WTC11 (cell line): ENCODE measurements around the gene TUBGCP6. TPM values are rescaled to one million over a fixed set of nuclear protein-coding genes. Genes with fewer than 3 reads are reported as not detected.

Source experiments
- ATAC-seq: fragments of 200-7000 bp; cut with Tn5 transposase; 2 replicates; pipeline ENCODE4 v1.10.0; 2021; ENCODE audit warnings: mild to moderate bottlenecking, moderate library complexity
- CTCF ChIA-PET: fragments of 300-600 bp; sonication (Branson Sonifier 250); formaldehyde crosslinking; loops from one replicate; lab custom pipeline; 2021; ENCODE audit warnings: antibody characterized with exemption; lab: Charles Lee
- POLR2A ChIA-PET: fragments of 350-600 bp; sonication (Branson Sonifier 250); formaldehyde crosslinking; loops from one replicate; lab custom pipeline; 2021; ENCODE audit warnings: antibody characterized with exemption; lab: Charles Lee
- DNase-seq: peaks from one replicate; pipeline ENCODE4 v3.0.0; 2021; ENCODE audit warnings: low spot score
- H3K27ac Mint-ChIP-seq: 2 replicates; pipeline ENCODE4 v1.8.0; 2021; ENCODE audit warnings: mixed read lengths
- H3K27me3 Mint-ChIP-seq: 2 replicates; pipeline ENCODE4 v1.8.0; 2021; ENCODE audit warnings: low read depth, mild to moderate bottlenecking, moderate library complexity, mixed read lengths
- H3K36me3 Mint-ChIP-seq: 2 replicates; pipeline ENCODE4 v1.8.0; 2021; ENCODE audit warnings: mixed read lengths
- H3K4me1 Mint-ChIP-seq: 2 replicates; pipeline ENCODE4 v1.8.0; 2022; ENCODE audit warnings: mixed read lengths
- H3K4me3 Mint-ChIP-seq: 2 replicates; pipeline ENCODE4 v1.8.0; 2021; ENCODE audit warnings: mild to moderate bottlenecking, moderate library complexity, mixed read lengths
- H3K9me3 Mint-ChIP-seq: 2 replicates; pipeline ENCODE4 v1.8.0; 2021; ENCODE audit warnings: mixed read lengths
- AR ChIP-seq: fragments of 250-450 bp; sonication (Bioruptor Pico); IDR thresholded peaks from 2 replicates; pipeline ENCODE4 v1.9.0; 2021; ENCODE audit warnings: mild to moderate bottlenecking
- ARID4B ChIP-seq: sonication (generic); formaldehyde crosslinking; IDR thresholded peaks from 2 replicates; pipeline ENCODE4 v1.8.0; 2023; ENCODE audit warnings: missing genetic modification reagents, mild to moderate bottlenecking, borderline replicate concordance
- ATF1 ChIP-seq: sonication (generic); formaldehyde crosslinking; IDR thresholded peaks from 2 replicates; pipeline ENCODE4 v1.8.1; 2023; ENCODE audit warnings: mild to moderate bottlenecking, moderate library complexity, missing genetic modification reagents
- CREM ChIP-seq: sonication (generic); formaldehyde crosslinking; IDR thresholded peaks from 2 replicates; pipeline ENCODE4 v1.8.1; 2022; ENCODE audit warnings: mild to moderate bottlenecking, missing genetic modification reagents, moderate library complexity
- E2F5 ChIP-seq: sonication (generic); formaldehyde crosslinking; IDR thresholded peaks from 2 replicates; pipeline ENCODE4 v1.8.1; 2022; ENCODE audit warnings: mild to moderate bottlenecking, moderate library complexity, missing genetic modification reagents
- ETV6 ChIP-seq: sonication (generic); formaldehyde crosslinking; IDR thresholded peaks from 2 replicates; pipeline ENCODE4 v1.8.1; 2022; ENCODE audit warnings: mild to moderate bottlenecking, missing genetic modification reagents
- FOXP1 ChIP-seq: sonication (generic); formaldehyde crosslinking; IDR thresholded peaks from 2 replicates; pipeline ENCODE4 v1.8.0; 2022; ENCODE audit warnings: missing genetic modification reagents, mild to moderate bottlenecking, moderate library complexity, borderline replicate concordance
- FOXP4 ChIP-seq: sonication (generic); formaldehyde crosslinking; IDR thresholded peaks from 2 replicates; pipeline ENCODE4 v1.8.0; 2022; ENCODE audit warnings: mild to moderate bottlenecking, missing genetic modification reagents
- HMGXB4 ChIP-seq: sonication (generic); formaldehyde crosslinking; IDR thresholded peaks from 2 replicates; pipeline ENCODE4 v1.8.1; 2023; ENCODE audit warnings: mild to moderate bottlenecking, moderate library complexity, missing genetic modification reagents
- MXD4 ChIP-seq: fragments of 250-450 bp; sonication (Bioruptor Pico); IDR thresholded peaks from 2 replicates; pipeline ENCODE4 v1.8.0; 2021; ENCODE audit warnings: mild to moderate bottlenecking, moderate library complexity, borderline replicate concordance
- SP1 ChIP-seq: sonication (generic); formaldehyde crosslinking; conservative IDR thresholded peaks from 2 replicates; pipeline ENCODE4 v1.8.1; 2022; ENCODE audit warnings: missing genetic modification reagents
- TCF7 ChIP-seq: sonication (generic); formaldehyde crosslinking; IDR thresholded peaks from 2 replicates; pipeline ENCODE4 v1.8.0; 2022; ENCODE audit warnings: mild to moderate bottlenecking, low read depth, missing genetic modification reagents, moderate library complexity
- TEAD1 ChIP-seq: sonication (generic); formaldehyde crosslinking; IDR thresholded peaks from 2 replicates; pipeline ENCODE4 v1.8.0; 2022; ENCODE audit warnings: mild to moderate bottlenecking, missing genetic modification reagents
- TP53 ChIP-seq: sonication (generic); formaldehyde crosslinking; IDR thresholded peaks from 2 replicates; pipeline ENCODE4 v1.8.1; 2023; ENCODE audit warnings: mild to moderate bottlenecking, missing genetic modification reagents
- USF2 ChIP-seq: sonication (generic); formaldehyde crosslinking; IDR thresholded peaks from 2 replicates; pipeline ENCODE4 v1.8.1; 2023; ENCODE audit warnings: mild to moderate bottlenecking, missing genetic modification reagents, moderate library complexity
- ZNF121 ChIP-seq: sonication (generic); formaldehyde crosslinking; IDR thresholded peaks from 2 replicates; pipeline ENCODE4 v1.8.0; 2023; ENCODE audit warnings: missing genetic modification reagents
- ZNF219 ChIP-seq: sonication (generic); formaldehyde crosslinking; IDR thresholded peaks from 2 replicates; pipeline ENCODE4 v1.8.0; 2023; ENCODE audit warnings: missing genetic modification reagents, mild to moderate bottlenecking, borderline replicate concordance
- ZNF263 ChIP-seq: sonication (generic); formaldehyde crosslinking; IDR thresholded peaks from 2 replicates; pipeline ENCODE4 v1.8.1; 2022; ENCODE audit warnings: low read depth, mild to moderate bottlenecking, moderate library complexity, missing genetic modification reagents
- ZNF416 ChIP-seq: fragments of 250-450 bp; sonication (Bioruptor Pico); IDR thresholded peaks from 2 replicates; pipeline ENCODE4 v1.9.0; 2021; ENCODE audit warnings: mild to moderate bottlenecking, inconsistent platforms
- total RNA-seq: library from RNA; stranded (reverse); gene quantifications from 3 replicates; pipeline ENCODE4 v1.2.3, GENCODE V29; 2021

The TUBGCP6 gene
- total RNA-seq, 1 experiment from 2014 or later, result 45.4 TPM

- POLR2A ChIA-PET, result interaction anchor here (1.9 kb wide), 1 partner anchor 20 kb away, joined by 7 read pairs; the partner anchor contains the start of gene HDAC10
- H3K4me3 Mint-ChIP-seq, result no peak overlapping the region
- CTCF ChIA-PET, result interaction anchor here (0.5 to 3.4 kb wide), 19 partner anchors 9 to 254 kb away, joined by 3 to 21 read pairs (median 4); partner anchors contain the start of genes HDAC10, MAPK12 and SCO2
- no peaks in the 10 kb centered on the region for H3K4me1 Mint-ChIP-seq
- H3K9me3 Mint-ChIP-seq, result no peaks in the 10 kb centered on the region
- DNase-seq (peak; percentile 76), ATAC-seq (peak; percentile 48)
- H3K27ac Mint-ChIP-seq, result no peak overlapping the region
- no peak for TF ChIP-seq AR (CRISPR knock-in tag)
- TF ChIP-seq ATF1, result no peak
- 0 out of 2 replicates have a peak, but pooled peaks have one; percentile 46 for TF ChIP-seq SP1 (CRISPR knock-in tag)
- TF ChIP-seq, all 79 proteins: peak for 1
- Mint-ChIP-seq H3K36me3 (peaks cover 14% of the 10 kb centered on the region), H3K27me3 (peaks cover 42% of the 10 kb centered on the region)
Measured at GRCh38 chr22:50271519-50271970, 26.7 kb upstream of the TUBGCP6 start.

GRCh38 chr22:50270666-50271394 is 26.0 kb upstream of the TUBGCP6 start:
- peaks cover 49% of the 10 kb centered on the region for H3K27me3 Mint-ChIP-seq
- H3K9me3 Mint-ChIP-seq, result no peaks in the 10 kb centered on the region
- peak; percentile 57 for ATAC-seq
- POLR2A ChIA-PET, result interaction anchor here (1.5 to 1.9 kb wide), 2 partner anchors 20 to 23 kb away, joined by 3 to 7 read pairs; partner anchors contain the start of gene HDAC10
- H3K4me3 Mint-ChIP-seq, result peak overlapping the region; percentile 49
- no peak overlapping the region for H3K27ac Mint-ChIP-seq
- peak; percentile 87 for DNase-seq
- H3K4me1 Mint-ChIP-seq, result no peaks in the 10 kb centered on the region
- H3K36me3 Mint-ChIP-seq, result peaks cover 9% of the 10 kb centered on the region
- CTCF ChIA-PET, result interaction anchor here (0.5 to 3.4 kb wide), 12 partner anchors 8 to 255 kb away, joined by 3 to 21 read pairs (median 4); partner anchors contain the start of genes MAPK12 and SCO2
- TF ChIP-seq TEAD1 (CRISPR knock-in tag) (peak; percentile 91), TP53 (peak; percentile 92), MXD4 (CRISPR knock-in tag) (no peak), ZNF121 (CRISPR knock-in tag) (no peak), ZNF219 (CRISPR knock-in tag) (peak; percentile 77; the same call in 1 of the 2 replicates), HMGXB4 (CRISPR knock-in tag) (0 out of 2 replicates have a peak, but pooled peaks have one; percentile 27), CREM (CRISPR knock-in tag) (0 out of 2 replicates have a peak, but pooled peaks have one; percentile 55), USF2 (CRISPR knock-in tag) (no peak; the same call in 1 of the 2 replicates), FOXP1 (CRISPR knock-in tag) (peak; percentile 90; the same call in 1 of the 2 replicates), ZNF263 (no peak; the same call in 1 of the 2 replicates), ETV6 (CRISPR knock-in tag) (peak; percentile 59; the same call in 1 of the 2 replicates), E2F5 (CRISPR knock-in tag) (peak; percentile 53; the same call in 1 of the 2 replicates), FOXP4 (peak; percentile 93), TCF7 (peak; percentile 62; the same call in 1 of the 2 replicates), ARID4B (CRISPR knock-in tag) (peak; percentile 96), ZNF416 (CRISPR knock-in tag) (no peak)
